ENCODE data around the gene LCTL. TPM values are rescaled to one million over a fixed set of nuclear protein-coding genes. Genes with fewer than 3 reads are reported as not detected.

The LCTL gene
- polyA plus RNA-seq, 1 donor from 2014 or later, result not detected

DNA sequence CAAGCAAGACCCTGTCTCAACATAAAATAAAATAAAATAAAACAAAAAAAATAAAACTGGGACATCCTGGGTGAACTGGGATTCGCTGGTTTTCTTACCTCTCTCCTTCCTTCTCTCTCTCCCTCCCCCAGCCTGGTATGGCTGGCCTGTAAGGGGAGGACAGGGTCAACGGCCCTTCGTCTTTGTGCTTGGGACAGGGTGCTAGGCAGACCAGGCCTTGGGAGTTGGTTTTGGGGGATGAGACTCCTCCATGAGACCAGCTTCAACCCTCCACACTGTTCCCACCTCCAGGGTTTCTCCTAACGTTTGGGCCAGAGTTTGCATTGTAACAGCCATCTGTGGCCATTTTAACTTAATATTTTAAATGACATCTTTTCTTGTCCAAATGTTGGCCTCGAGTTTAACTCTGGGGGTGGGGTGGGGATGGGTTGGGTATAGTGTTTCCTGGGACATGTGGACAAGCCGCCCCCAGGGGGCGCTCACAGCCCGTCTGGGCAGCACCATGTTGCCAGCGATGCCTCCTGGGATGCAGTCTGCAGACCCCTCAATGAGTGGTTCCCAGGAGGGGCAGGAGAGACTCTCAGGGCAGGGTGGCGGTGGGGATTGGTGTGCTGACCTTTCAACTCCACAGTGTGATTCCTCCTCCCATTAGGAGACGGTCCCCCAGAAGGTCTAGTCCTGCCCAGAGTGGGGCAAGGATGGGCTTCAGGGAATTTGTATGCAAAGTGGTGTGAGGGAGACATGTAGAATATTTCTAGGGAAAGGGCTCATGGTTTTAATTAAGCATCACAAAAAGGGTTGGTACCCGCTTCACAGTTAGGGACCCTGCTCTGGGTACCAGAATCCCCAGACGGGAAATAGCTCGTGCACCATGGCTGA lies 37.7 kb upstream of the LCTL start:
- no peaks in the 10 kb centered on the region for H3K9me2 ChIP-seq (ENCODE audit: insufficient read depth, low read length)
- no peaks in the 10 kb centered on the region for H3K36me3 ChIP-seq (ENCODE audit: insufficient read depth, low read length)
- no peak overlapping the region for H2AFZ ChIP-seq (ENCODE audit: low read depth, low read length)
- H3F3A ChIP-seq (ENCODE audit: insufficient read depth, low read length, poor library complexity, severe bottlenecking), result no peaks in the 10 kb centered on the region
- H3K27me3 ChIP-seq (ENCODE audit: insufficient read depth, low read depth, low read length), result no peaks in the 10 kb centered on the region
- H3K79me2 ChIP-seq (replicated peaks; ENCODE audit: insufficient read depth, low read length), result no peaks in the 10 kb centered on the region
- no peaks in the 10 kb centered on the region for H3K9me3 ChIP-seq (ENCODE audit: low read length)
- TF ChIP-seq EP300 (conservative IDR thresholded peaks at IDR 0.05; ENCODE audit: poor library complexity, severe bottlenecking), result no peak
- TF ChIP-seq SMC3 (conservative IDR thresholded peaks at IDR 0.05; ENCODE audit: poor library complexity), result no peak
- TF ChIP-seq, protein P1, sequence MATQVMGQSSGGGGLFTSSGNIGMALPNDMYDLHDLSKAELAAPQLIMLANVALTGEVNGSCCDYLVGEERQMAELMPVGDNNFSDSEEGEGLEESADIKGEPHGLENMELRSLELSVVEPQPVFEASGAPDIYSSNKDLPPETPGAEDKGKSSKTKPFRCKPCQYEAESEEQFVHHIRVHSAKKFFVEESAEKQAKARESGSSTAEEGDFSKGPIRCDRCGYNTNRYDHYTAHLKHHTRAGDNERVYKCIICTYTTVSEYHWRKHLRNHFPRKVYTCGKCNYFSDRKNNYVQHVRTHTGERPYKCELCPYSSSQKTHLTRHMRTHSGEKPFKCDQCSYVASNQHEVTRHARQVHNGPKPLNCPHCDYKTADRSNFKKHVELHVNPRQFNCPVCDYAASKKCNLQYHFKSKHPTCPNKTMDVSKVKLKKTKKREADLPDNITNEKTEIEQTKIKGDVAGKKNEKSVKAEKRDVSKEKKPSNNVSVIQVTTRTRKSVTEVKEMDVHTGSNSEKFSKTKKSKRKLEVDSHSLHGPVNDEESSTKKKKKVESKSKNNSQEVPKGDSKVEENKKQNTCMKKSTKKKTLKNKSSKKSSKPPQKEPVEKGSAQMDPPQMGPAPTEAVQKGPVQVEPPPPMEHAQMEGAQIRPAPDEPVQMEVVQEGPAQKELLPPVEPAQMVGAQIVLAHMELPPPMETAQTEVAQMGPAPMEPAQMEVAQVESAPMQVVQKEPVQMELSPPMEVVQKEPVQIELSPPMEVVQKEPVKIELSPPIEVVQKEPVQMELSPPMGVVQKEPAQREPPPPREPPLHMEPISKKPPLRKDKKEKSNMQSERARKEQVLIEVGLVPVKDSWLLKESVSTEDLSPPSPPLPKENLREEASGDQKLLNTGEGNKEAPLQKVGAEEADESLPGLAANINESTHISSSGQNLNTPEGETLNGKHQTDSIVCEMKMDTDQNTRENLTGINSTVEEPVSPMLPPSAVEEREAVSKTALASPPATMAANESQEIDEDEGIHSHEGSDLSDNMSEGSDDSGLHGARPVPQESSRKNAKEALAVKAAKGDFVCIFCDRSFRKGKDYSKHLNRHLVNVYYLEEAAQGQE (IDR thresholded peaks at IDR 0.05; ENCODE audit: borderline replicate concordance), result no peak
- TF ChIP-seq EZH2 (IDR thresholded peaks at IDR 0.05; ENCODE audit: borderline replicate concordance, insufficient read depth, low read length, poor library complexity, severe bottlenecking), result no peak
- no peak for TF ChIP-seq TAF1 (IDR thresholded peaks at IDR 0.05; ENCODE audit: low read depth)
- TF ChIP-seq POLR2AphosphoS5 (IDR thresholded peaks at IDR 0.05), result no peak
- TF ChIP-seq MXI1 (conservative IDR thresholded peaks at IDR 0.05; ENCODE audit: poor library complexity, severe bottlenecking), result no peak
- TF ChIP-seq, protein P2, sequence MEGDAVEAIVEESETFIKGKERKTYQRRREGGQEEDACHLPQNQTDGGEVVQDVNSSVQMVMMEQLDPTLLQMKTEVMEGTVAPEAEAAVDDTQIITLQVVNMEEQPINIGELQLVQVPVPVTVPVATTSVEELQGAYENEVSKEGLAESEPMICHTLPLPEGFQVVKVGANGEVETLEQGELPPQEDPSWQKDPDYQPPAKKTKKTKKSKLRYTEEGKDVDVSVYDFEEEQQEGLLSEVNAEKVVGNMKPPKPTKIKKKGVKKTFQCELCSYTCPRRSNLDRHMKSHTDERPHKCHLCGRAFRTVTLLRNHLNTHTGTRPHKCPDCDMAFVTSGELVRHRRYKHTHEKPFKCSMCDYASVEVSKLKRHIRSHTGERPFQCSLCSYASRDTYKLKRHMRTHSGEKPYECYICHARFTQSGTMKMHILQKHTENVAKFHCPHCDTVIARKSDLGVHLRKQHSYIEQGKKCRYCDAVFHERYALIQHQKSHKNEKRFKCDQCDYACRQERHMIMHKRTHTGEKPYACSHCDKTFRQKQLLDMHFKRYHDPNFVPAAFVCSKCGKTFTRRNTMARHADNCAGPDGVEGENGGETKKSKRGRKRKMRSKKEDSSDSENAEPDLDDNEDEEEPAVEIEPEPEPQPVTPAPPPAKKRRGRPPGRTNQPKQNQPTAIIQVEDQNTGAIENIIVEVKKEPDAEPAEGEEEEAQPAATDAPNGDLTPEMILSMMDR (IDR thresholded peaks at IDR 0.05; ENCODE audit: poor library complexity, severe bottlenecking), result no peak
- no peaks in the 10 kb centered on the region for H4K20me1 ChIP-seq (ENCODE audit: insufficient read depth)
- H3K27ac ChIP-seq (ENCODE audit: low read length), result no peak overlapping the region
- H3K4me2 ChIP-seq (ENCODE audit: low read length), result no peak overlapping the region
- H3K9ac ChIP-seq (ENCODE audit: low read length), result no peak overlapping the region
- H3K4me3 ChIP-seq (ENCODE audit: low read length), result no peak overlapping the region

GRCh38 chr15:66601521-66601920 lies 35.7 kb upstream of the LCTL start:
- no peak overlapping the region for H2AFZ ChIP-seq (ENCODE audit: low read depth, low read length)
- no peaks in the 10 kb centered on the region for H3F3A ChIP-seq (ENCODE audit: insufficient read depth, low read length, poor library complexity, severe bottlenecking)
- no peak overlapping the region for H3K9ac ChIP-seq (ENCODE audit: low read length)
- TF ChIP-seq EZH2 (IDR thresholded peaks at IDR 0.05; ENCODE audit: borderline replicate concordance, insufficient read depth, low read length, poor library complexity, severe bottlenecking), result no peak
- no peak for TF ChIP-seq TAF1 (IDR thresholded peaks at IDR 0.05; ENCODE audit: low read depth)
- TF ChIP-seq, protein P1 (IDR thresholded peaks at IDR 0.05; ENCODE audit: borderline replicate concordance), result no peak
- no peak for TF ChIP-seq MXI1 (conservative IDR thresholded peaks at IDR 0.05; ENCODE audit: poor library complexity, severe bottlenecking)
- TF ChIP-seq EP300 (conservative IDR thresholded peaks at IDR 0.05; ENCODE audit: poor library complexity, severe bottlenecking), result no peak
- no peak for TF ChIP-seq RAD21 (conservative IDR thresholded peaks at IDR 0.05)
- TF ChIP-seq SMC3 (conservative IDR thresholded peaks at IDR 0.05; ENCODE audit: poor library complexity), result no peak
- TF ChIP-seq, protein P2 (IDR thresholded peaks at IDR 0.05; ENCODE audit: poor library complexity, severe bottlenecking), result no peak
- TF ChIP-seq POLR2AphosphoS5 (IDR thresholded peaks at IDR 0.05), result no peak
- no peaks in the 10 kb centered on the region for H3K9me2 ChIP-seq (ENCODE audit: insufficient read depth, low read length)
- no peaks in the 10 kb centered on the region for H4K20me1 ChIP-seq (ENCODE audit: insufficient read depth)
- no peaks in the 10 kb centered on the region for H3K36me3 ChIP-seq (ENCODE audit: insufficient read depth, low read length)
- no peaks in the 10 kb centered on the region for H3K27me3 ChIP-seq (ENCODE audit: insufficient read depth, low read depth, low read length)
- no peak overlapping the region for H3K4me2 ChIP-seq (ENCODE audit: low read length)
- no peak overlapping the region for H3K27ac ChIP-seq (ENCODE audit: low read length)
- no peaks in the 10 kb centered on the region for H3K9me3 ChIP-seq (ENCODE audit: low read length)
- H3K4me3 ChIP-seq (ENCODE audit: low read length), result no peak overlapping the region
- no peaks in the 10 kb centered on the region for H3K79me2 ChIP-seq (replicated peaks; ENCODE audit: insufficient read depth, low read length)

Data from neural cell (in vitro differentiated cells).